ENCODE results near the gene ZBTB32. TPM values are rescaled to one million over a fixed set of nuclear protein-coding genes. Genes with fewer than 3 reads are reported as not detected.

ZBTB32 gene
- total and polyA plus RNA-seq, 8 donors = 0.13 to 0.14 TPM; not detected in 6

DNA sequence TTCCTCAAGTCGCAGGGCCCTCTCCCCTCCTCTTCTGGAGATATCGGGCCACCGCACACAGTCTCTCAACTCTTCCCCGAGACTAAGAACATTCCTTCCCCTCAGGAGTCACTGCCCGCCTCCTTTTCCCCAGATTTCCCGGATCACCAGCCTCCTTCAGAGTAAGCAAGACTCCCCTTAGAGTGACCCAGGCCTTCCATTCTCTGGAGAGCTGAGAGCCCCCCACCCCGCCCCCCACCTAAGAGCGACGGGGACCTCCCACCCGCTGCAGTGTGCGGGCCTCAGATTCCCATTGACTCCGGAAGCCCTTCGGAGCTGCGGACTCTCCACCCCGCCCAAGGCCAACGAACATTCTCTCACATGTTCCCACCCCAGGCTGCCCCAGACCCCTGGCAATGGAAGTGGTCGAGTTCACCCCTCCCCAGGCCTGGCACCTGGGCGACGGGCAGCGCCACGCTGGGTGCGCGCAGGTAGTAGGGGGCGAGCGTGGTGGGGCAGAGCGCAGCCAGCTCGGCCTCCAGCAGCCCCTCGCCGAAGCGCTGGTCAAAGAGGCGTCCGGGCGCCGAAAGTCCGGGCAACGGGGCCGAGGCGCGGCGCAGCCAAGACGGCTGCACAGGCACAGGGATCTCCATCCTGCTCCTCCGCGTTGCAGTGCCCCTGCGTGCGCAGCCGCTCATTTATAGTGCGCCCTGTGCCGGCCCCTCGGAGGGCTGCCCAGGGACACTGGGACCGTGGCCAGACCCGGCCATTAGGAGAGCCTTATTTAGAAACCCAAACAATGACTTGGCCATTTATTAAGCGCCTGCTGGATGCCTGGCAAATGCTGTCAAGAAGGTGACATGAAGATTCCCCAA, 52.2 kb downstream of the ZBTB32 start, which contains the start of gene HSPB6:
Gene HSPB6 (minus strand): TSS at position 653 of the 854 bp plus-strand sequence. CDS start 21 bp downstream, at position 632.
- no peaks in the 10 kb centered on the region for H3K9me3 ChIP-seq
- no peaks in the 10 kb centered on the region for H3K27me3 ChIP-seq
- peak within 1 kb of the TSS; percentile 85 to 89 (median 86) for H3K27ac ChIP-seq
- DNase-seq (peak in 1 of 6 donors; percentile 53), ATAC-seq (no peak), FAIRE-seq (no peak)
- TF ChIP-seq, protein P1, sequence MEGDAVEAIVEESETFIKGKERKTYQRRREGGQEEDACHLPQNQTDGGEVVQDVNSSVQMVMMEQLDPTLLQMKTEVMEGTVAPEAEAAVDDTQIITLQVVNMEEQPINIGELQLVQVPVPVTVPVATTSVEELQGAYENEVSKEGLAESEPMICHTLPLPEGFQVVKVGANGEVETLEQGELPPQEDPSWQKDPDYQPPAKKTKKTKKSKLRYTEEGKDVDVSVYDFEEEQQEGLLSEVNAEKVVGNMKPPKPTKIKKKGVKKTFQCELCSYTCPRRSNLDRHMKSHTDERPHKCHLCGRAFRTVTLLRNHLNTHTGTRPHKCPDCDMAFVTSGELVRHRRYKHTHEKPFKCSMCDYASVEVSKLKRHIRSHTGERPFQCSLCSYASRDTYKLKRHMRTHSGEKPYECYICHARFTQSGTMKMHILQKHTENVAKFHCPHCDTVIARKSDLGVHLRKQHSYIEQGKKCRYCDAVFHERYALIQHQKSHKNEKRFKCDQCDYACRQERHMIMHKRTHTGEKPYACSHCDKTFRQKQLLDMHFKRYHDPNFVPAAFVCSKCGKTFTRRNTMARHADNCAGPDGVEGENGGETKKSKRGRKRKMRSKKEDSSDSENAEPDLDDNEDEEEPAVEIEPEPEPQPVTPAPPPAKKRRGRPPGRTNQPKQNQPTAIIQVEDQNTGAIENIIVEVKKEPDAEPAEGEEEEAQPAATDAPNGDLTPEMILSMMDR (IDR thresholded peaks at IDR 0.05) = no peak
- WGBS, 2 donors = 19 to 23% methylated on average over 45 to 52 of the region's 52 CpGs
- H3K4me1 ChIP-seq = peaks cover 0 to 17% (median 8%) of the 10 kb centered on the region in 3 donors
- intact Hi-C loops (cut with DNase I) = no loop called here
- H3K4me3 ChIP-seq = peak within 1 kb of the TSS; percentile 68 to 93 (median 80)
- H3K36me3 ChIP-seq = peaks cover 0 to 4% (median 0%) of the 10 kb centered on the region in 3 donors

DNA sequence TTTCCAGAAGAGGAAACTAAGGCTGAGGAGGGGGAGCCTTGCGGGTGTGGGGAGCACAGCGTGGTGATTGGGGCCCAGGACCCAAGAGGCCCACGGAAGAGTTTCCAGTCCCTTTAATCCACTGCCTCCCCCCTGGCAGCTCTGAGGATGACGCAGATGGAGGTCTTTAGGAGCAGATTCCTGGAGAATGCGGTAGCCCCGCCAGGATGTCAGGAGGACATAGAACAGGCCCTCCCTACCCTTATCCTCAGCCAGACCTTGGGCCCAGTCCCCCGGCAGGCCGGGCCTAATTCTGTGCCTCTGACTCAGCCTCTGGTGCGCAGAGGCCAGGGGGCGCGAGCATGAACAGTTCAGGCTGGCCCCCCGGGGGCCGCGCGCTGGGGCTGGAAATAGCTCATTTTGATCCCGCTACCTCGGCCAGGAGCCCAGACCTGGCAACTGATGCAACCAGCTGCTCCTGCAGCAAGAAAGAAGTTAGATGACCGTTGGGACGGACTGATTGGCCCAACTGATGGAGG, 52.9 kb downstream of the ZBTB32 start:
- 7 to 13% methylated on average over 18 to 19 of the region's 19 CpGs for WGBS, 2 donors

DNA sequence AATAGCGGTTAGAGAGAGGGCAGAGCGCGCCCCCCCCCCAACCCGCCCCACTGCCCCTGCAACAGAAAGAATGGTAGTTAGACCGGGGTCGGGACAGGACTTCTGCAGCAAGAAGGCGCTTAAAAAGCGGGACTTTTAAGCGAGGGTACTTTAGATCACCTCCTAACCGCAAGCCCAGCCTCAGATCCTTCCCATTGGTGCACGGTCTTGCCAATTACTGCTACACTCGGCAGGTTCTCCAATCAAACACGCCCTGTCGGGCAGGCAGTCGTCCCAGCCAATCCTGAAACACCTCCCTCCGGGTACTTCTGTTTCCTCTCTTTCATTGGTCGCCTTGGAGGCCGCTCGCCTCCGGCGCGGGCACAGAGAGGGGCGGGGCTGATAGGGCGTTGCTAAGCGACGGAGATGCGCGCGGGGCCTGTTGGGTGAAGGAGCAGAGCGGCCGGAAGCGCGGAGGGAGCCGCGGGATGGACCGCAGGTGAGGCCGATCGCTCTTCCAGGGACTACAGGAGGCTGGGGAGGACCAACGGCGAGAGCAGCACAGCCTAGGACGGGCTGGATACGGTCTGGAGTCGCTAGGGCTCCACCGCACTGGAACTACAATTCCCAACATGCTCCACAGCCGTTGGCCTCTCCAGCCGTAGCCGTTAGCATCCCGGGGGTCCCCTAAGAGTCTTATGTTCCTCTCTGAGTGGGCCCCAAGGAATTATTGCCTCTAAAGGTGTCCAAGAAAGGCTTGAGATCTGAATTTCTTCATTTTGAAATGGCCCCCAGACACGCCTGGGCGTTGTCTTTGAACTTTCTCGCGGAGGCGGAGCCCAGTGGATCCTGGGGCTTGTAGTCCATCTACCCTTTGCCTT, 53.6 kb downstream of the ZBTB32 start, which contains the start of gene PROSER3:
Gene PROSER3 (plus strand): TSS at position 428 of the 860 bp plus-strand sequence. CDS start 40 bp downstream, at position 468.
- FAIRE-seq (peak; percentile 96), DNase-seq (peak; percentile 96 to 99 (median 99)), ATAC-seq (peak; percentile 94 to 96 (median 96))
- H3K9me3 ChIP-seq = no peaks in the 10 kb centered on the region
- H3K27me3 ChIP-seq = no peaks in the 10 kb centered on the region
- peaks cover 0 to 3% (median 0%) of the 10 kb centered on the region in 3 donors for H3K36me3 ChIP-seq
- peak within 1 kb of the TSS; percentile 85 to 89 (median 86) for H3K27ac ChIP-seq
- intact Hi-C loops (cut with DNase I) = no loop called here
- TF ChIP-seq, protein P1 (IDR thresholded peaks at IDR 0.05) = no peak
- peaks cover 0 to 17% (median 8%) of the 10 kb centered on the region in 3 donors for H3K4me1 ChIP-seq
- peak within 1 kb of the TSS; percentile 68 to 93 (median 80) for H3K4me3 ChIP-seq
- WGBS, 2 donors = 0% methylated on average over 53 of the region's 53 CpGs

More for the DNA sequence above, 52.9 kb downstream of the ZBTB32 start:
- Histone ChIP-seq H3K4me3 (peak overlapping the region; percentile 23 to 93 (median 80)), H3K9me3 (no peaks in the 10 kb centered on the region), H3K4me1 (peaks cover 0 to 17% (median 8%) of the 10 kb centered on the region in 3 donors), H3K36me3 (peaks cover 0 to 4% (median 0%) of the 10 kb centered on the region in 3 donors), H3K27me3 (no peaks in the 10 kb centered on the region), H3K27ac (peak overlapping the region; percentile 85 to 89 (median 86))
- ATAC-seq (peak; percentile 13 to 28 (median 19)), FAIRE-seq (no peak), DNase-seq (peak in 4 of 6 donors; percentile 62 to 73 (median 73))
- intact Hi-C loops (cut with DNase I) = no loop called here
- TF ChIP-seq, protein P1 (IDR thresholded peaks at IDR 0.05) = no peak

DNA sequence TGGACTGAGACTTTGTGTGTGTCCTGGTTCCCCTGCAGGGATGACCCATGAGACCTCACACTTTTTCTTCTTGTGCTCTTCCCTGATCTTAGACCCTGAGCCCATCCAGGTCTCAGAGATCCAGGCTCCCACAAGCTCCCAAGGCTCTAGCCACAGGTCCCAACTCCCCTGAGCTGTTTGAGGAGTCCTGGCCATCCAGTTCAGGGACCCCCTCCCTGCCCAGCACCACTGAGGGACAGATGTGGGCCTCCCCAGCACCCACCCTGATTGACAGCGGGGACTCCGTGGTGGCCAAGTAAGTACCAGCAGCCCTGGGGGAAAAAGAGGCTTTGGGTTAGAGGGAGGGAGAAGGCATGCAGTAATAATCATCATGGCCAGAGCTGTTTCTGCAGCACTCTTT, 55.3 kb downstream of the ZBTB32 start:
- no peaks in the 10 kb centered on the region for H3K9me3 ChIP-seq
- FAIRE-seq (no peak), DNase-seq (no peak), ATAC-seq (no peak)
- H3K4me3 ChIP-seq = no peak overlapping the region
- 91 to 93% methylated on average over 2 of the region's 2 CpGs for WGBS, 2 donors
- peaks cover 0 to 17% (median 8%) of the 10 kb centered on the region in 3 donors for H3K4me1 ChIP-seq
- H3K27me3 ChIP-seq = no peaks in the 10 kb centered on the region
- no peak overlapping the region for H3K27ac ChIP-seq
- TF ChIP-seq, protein P1 (IDR thresholded peaks at IDR 0.05) = no peak
- no peaks in the 10 kb centered on the region for H3K36me3 ChIP-seq
- intact Hi-C loops (cut with DNase I) = no loop called here
